H4 (cell line): ENCODE data around the gene ST7. TPM values are rescaled to one million over a fixed set of nuclear protein-coding genes. Genes with fewer than 3 reads are reported as not detected.

Experiments used
- DNase-seq: peaks from one replicate; pipeline ENCODE4 v3.0.0-alpha.2; 2015; ENCODE audit warnings: low spot score
- total RNA-seq: library from RNA; depleted of rRNA; stranded (reverse); fragments of >200 nt; shearing (Covaris generic); gene quantifications from 2 replicates; pipeline ENCODE4 v1.2.3, GENCODE V29; 2014

ST7 gene
- total RNA-seq, 1 experiment from 2014 or later = 27.6 TPM

GRCh38 chr7:117127585-117128168 is 174.4 kb downstream of the ST7 start:
- DNase-seq = peak; percentile 56

GRCh38 chr7:117129521-117129955 is 176.2 kb downstream of the ST7 start:
- no peak for DNase-seq

- no peak for DNase-seq
These were observed 177.0 kb downstream of the ST7 start for GRCh38 chr7:117130262-117130661.

- DNase-seq = peak; percentile 43
These were observed 179.2 kb downstream of the ST7 start for GRCh38 chr7:117132321-117133120.

GRCh38 chr7:117133125-117133524 is 179.8 kb downstream of the ST7 start:
- no peak for DNase-seq

- no peak for DNase-seq
These were observed 181.1 kb downstream of the ST7 start for GRCh38 chr7:117134411-117134810.

GRCh38 chr7:117134889-117135552 is 181.7 kb downstream of the ST7 start:
- DNase-seq = peak; percentile 45

- DNase-seq = no peak
These were observed 182.2 kb downstream of the ST7 start for GRCh38 chr7:117135553-117135891.

- DNase-seq = no peak
These were observed 184.6 kb downstream of the ST7 start for GRCh38 chr7:117137868-117138267.

GRCh38 chr7:117138495-117138894 is 185.2 kb downstream of the ST7 start:
- DNase-seq = no peak

- no peak for DNase-seq
These were observed 185.7 kb downstream of the ST7 start for GRCh38 chr7:117138981-117139380.

GRCh38 chr7:117139397-117139984 is 186.2 kb downstream of the ST7 start:
- DNase-seq = no peak

GRCh38 chr7:117140921-117141320 is 187.6 kb downstream of the ST7 start:
- no peak for DNase-seq

- no peak for DNase-seq
These were observed 189.8 kb downstream of the ST7 start for GRCh38 chr7:117143066-117143465.

GRCh38 chr7:117143580-117143979 is 190.3 kb downstream of the ST7 start:
- no peak for DNase-seq

GRCh38 chr7:117145333-117145732 is 192.0 kb downstream of the ST7 start:
- no peak for DNase-seq

GRCh38 chr7:117146059-117146458 is 192.8 kb downstream of the ST7 start:
- DNase-seq = no peak

GRCh38 chr7:117146511-117146910 is 193.2 kb downstream of the ST7 start:
- no peak for DNase-seq

GRCh38 chr7:117148971-117149370 is 195.7 kb downstream of the ST7 start:
- DNase-seq = no peak

- no peak for DNase-seq
These were observed 196.4 kb downstream of the ST7 start for GRCh38 chr7:117149692-117150091.

- DNase-seq = no peak
These were observed 199.1 kb downstream of the ST7 start for GRCh38 chr7:117152213-117153007.
